Mesendoderm (in vitro differentiated cells): ENCODE results near the gene ZNF621.
"Not testable (repeated sequence)": the region's sequence is repeated elsewhere in the genome, so short reads cannot be mapped to it uniquely, and the experiment has no call there.

ENCODE experiments used
- DNase-seq: peaks from one replicate; pipeline ENCODE4 v3.0.0; 2013
- H2AK5ac ChIP-seq: 2 replicates; pipeline ENCODE4 v1.6.1; 2013; ENCODE audit warnings: low read length, inconsistent platforms
- H2BK120ac ChIP-seq: 2 replicates; pipeline ENCODE4 v1.6.1; 2013; ENCODE audit warnings: low read depth, mild to moderate bottlenecking, low read length, moderate library complexity, mixed read lengths
- H2BK15ac ChIP-seq: replicated peaks from 2 replicates; pipeline ENCODE4 v1.6.1; 2013; ENCODE audit warnings: low read depth, mild to moderate bottlenecking, moderate library complexity
- H2BK5ac ChIP-seq: 2 replicates; pipeline ENCODE4 v1.6.1; 2013; ENCODE audit warnings: low read length, inconsistent platforms
- H3K18ac ChIP-seq: 2 replicates; pipeline ENCODE4 v1.6.1; 2013; ENCODE audit warnings: mild to moderate bottlenecking, low read length, mixed read lengths
- H3K23ac ChIP-seq: one replicate; pipeline ENCODE4 v1.6.1; 2013; ENCODE audit warnings: low read length
- H3K27ac ChIP-seq: 2 replicates; pipeline ENCODE4 v1.5.1; 2013; ENCODE audit warnings: low read depth, mild to moderate bottlenecking, inconsistent platforms, low read length, moderate library complexity
- H3K27me3 ChIP-seq: 2 replicates; pipeline ENCODE4 v1.6.1; 2013; ENCODE audit warnings: low read length, control low read depth, mild to moderate bottlenecking, inconsistent platforms; ENCODE audit not compliant: insufficient read depth, poor library complexity
- H3K36me3 ChIP-seq: 2 replicates; pipeline ENCODE4 v1.6.1; 2013; ENCODE audit warnings: low read length, inconsistent platforms; ENCODE audit not compliant: control insufficient read depth, insufficient read depth
- H3K4ac ChIP-seq: one replicate; pipeline ENCODE4 v1.6.1; 2013; ENCODE audit warnings: low read depth, mild to moderate bottlenecking, low read length, moderate library complexity
- H3K4me1 ChIP-seq: 2 replicates; pipeline ENCODE4 v1.6.1; 2013; ENCODE audit warnings: low read depth, low read length, inconsistent platforms; ENCODE audit not compliant: control insufficient read depth
- H3K4me2 ChIP-seq: 2 replicates; pipeline ENCODE4 v1.6.1; 2013; ENCODE audit warnings: low read length
- H3K4me3 ChIP-seq: 2 replicates; pipeline ENCODE4 v1.5.1; 2013; ENCODE audit warnings: mild to moderate bottlenecking, low read length
- H3K56ac ChIP-seq: one replicate; pipeline ENCODE4 v1.6.1; 2013; ENCODE audit warnings: low read length
- H3K79me1 ChIP-seq: 2 replicates; pipeline ENCODE4 v1.6.1; 2013; ENCODE audit warnings: low read length, inconsistent platforms
- H3K79me2 ChIP-seq: 2 replicates; pipeline ENCODE4 v1.6.1; 2013; ENCODE audit warnings: mild to moderate bottlenecking, low read length; ENCODE audit not compliant: control insufficient read depth, insufficient read depth
- H3K9ac ChIP-seq: 2 replicates; pipeline ENCODE4 v1.6.1; 2013; ENCODE audit warnings: low read length, inconsistent platforms
- H4K5ac ChIP-seq: one replicate; pipeline ENCODE4 v1.6.1; 2013; ENCODE audit warnings: low read length
- H4K8ac ChIP-seq: one replicate; pipeline ENCODE4 v1.6.1; 2013; ENCODE audit warnings: low read depth, mild to moderate bottlenecking, control low read depth, low read length, moderate library complexity
- WGBS: extraction: QIAGEN DNeasy Blood & Tissue Kit; methylation state at CpG from one replicate; pipeline ENCODE4 v1.1.7; 2013; ENCODE audit warnings: low lambda C conversion rate, missing lambda C conversion rate; ENCODE audit not compliant: insufficient coverage; ENCODE audit errors: extremely low coverage; 5-methylcytosine and 5-hydroxymethylcytosine counted together

ZNF621 gene

GRCh38 chr3:40546816-40547215, 22.1 kb downstream of the ZNF621 start:
- Histone ChIP-seq H3K27me3 (no peaks in the 10 kb centered on the region), H4K5ac (no peak overlapping the region), H3K4me2 (no peak overlapping the region), H3K18ac (no peak overlapping the region), H3K79me1 (no peaks in the 10 kb centered on the region), H3K36me3 (no peaks in the 10 kb centered on the region), H3K27ac (no peak overlapping the region), H4K8ac (no peak overlapping the region), H3K23ac (no peak overlapping the region), H3K4me3 (no peak overlapping the region), H3K79me2 (no peaks in the 10 kb centered on the region), H3K4ac (no peak overlapping the region), H2BK5ac (no peak overlapping the region), H2AK5ac (no peak overlapping the region), H3K9ac (no peak overlapping the region), H3K4me1 (no peaks in the 10 kb centered on the region), H2BK15ac (no peak overlapping the region), H2BK120ac (no peak overlapping the region), H3K56ac (no peak overlapping the region)
- no peak for DNase-seq
- no CpG with 5 or more reads among the region's 1 CpG for WGBS

DNA sequence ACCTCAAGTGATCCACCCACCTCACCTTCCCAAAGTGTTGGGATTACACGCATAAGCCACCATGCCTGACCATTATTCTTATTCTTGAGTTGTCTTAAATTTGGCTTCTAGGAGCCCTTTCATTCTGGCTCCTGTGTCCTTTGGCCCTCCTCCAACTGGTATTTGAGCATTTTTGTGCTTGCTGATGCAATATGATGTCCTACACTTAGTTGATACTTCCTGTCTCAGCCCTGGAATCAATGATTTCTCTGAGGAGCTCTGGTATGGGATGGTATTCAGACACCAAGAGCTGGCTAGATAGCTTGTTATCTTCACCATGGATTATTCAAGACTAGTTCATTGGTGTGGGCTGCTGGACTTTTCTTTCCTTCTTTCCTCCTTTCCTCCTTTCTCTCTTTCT, 25.4 kb downstream of the ZNF621 start:
- no peaks in the 10 kb centered on the region for H3K4me1 ChIP-seq
- H3K27ac ChIP-seq: no peak overlapping the region
- H3K79me1 ChIP-seq: no peaks in the 10 kb centered on the region
- H2AK5ac ChIP-seq: no peak overlapping the region
- H3K27me3 ChIP-seq: no peaks in the 10 kb centered on the region
- H3K36me3 ChIP-seq: no peaks in the 10 kb centered on the region
- no peak overlapping the region for H3K9ac ChIP-seq
- no peak overlapping the region for H3K23ac ChIP-seq
- no peak overlapping the region for H3K4me2 ChIP-seq
- H2BK15ac ChIP-seq: no peak overlapping the region
- no peak overlapping the region for H4K5ac ChIP-seq
- no peak overlapping the region for H3K18ac ChIP-seq
- no peak overlapping the region for H2BK120ac ChIP-seq
- no peak overlapping the region for H3K56ac ChIP-seq
- no peaks in the 10 kb centered on the region for H3K79me2 ChIP-seq
- no peak overlapping the region for H4K8ac ChIP-seq
- no peak overlapping the region for H3K4ac ChIP-seq
- no peak for DNase-seq
- H2BK5ac ChIP-seq: no peak overlapping the region
- no CpG with 5 or more reads among the region's 1 CpG for WGBS
- no peak overlapping the region for H3K4me3 ChIP-seq

- DNase-seq: no peak
- H2BK120ac ChIP-seq: no peak overlapping the region
- H3K27me3 ChIP-seq: no peaks in the 10 kb centered on the region
- no peak overlapping the region for H3K27ac ChIP-seq
- no peak overlapping the region for H3K18ac ChIP-seq
- H2BK15ac ChIP-seq: no peak overlapping the region
- H3K56ac ChIP-seq: no peak overlapping the region
- no peak overlapping the region for H2AK5ac ChIP-seq
- no peak overlapping the region for H3K4me2 ChIP-seq
- H3K4me1 ChIP-seq: no peaks in the 10 kb centered on the region
- no peak overlapping the region for H2BK5ac ChIP-seq
- H4K8ac ChIP-seq: no peak overlapping the region
- H4K5ac ChIP-seq: no peak overlapping the region
- no peak overlapping the region for H3K4ac ChIP-seq
- H3K4me3 ChIP-seq: no peak overlapping the region
- H3K36me3 ChIP-seq: no peaks in the 10 kb centered on the region
- H3K79me1 ChIP-seq: no peaks in the 10 kb centered on the region
- H3K23ac ChIP-seq: no peak overlapping the region
- no peak overlapping the region for H3K9ac ChIP-seq
- H3K79me2 ChIP-seq: no peaks in the 10 kb centered on the region
- WGBS: no CpG with 5 or more reads among the region's 7 CpGs
These were observed 32.9 kb downstream of the ZNF621 start for GRCh38 chr3:40557575-40558161.

GRCh38 chr3:40562482-40562881, 37.7 kb downstream of the ZNF621 start:
- H3K27me3 ChIP-seq, H3K9ac ChIP-seq, H2BK5ac ChIP-seq, H2AK5ac ChIP-seq, H3K4me1 ChIP-seq, H3K79me1 ChIP-seq, H3K79me2 ChIP-seq, H3K18ac ChIP-seq, H4K8ac ChIP-seq, H3K23ac ChIP-seq, H3K27ac ChIP-seq, H3K36me3 ChIP-seq, H3K4me3 ChIP-seq, H3K56ac ChIP-seq, H4K5ac ChIP-seq, H2BK120ac ChIP-seq, DNase-seq, H3K4ac ChIP-seq, H3K4me2 ChIP-seq, H2BK15ac ChIP-seq: not testable (repeated sequence)
- no CpG with 5 or more reads among the region's 9 CpGs for WGBS

DNA sequence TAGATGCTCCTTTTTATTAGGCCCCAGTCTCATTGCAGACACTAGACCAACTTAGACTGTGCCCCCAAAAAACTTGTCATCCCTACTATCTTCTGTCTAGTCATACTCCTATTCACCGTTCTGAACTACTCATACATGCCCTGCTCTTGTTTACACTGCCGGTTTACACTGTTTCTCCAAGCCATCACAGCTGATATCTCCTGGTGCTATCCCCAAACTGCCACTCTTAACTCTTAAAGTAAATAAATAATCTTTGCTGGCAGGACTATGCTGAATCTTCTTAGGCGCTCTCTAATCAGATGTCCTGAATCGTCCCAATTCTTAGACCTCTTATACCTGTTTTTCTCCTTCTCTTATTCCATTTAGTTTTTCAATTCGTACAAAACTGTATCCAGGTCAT, 40.9 kb downstream of the ZNF621 start:
- not testable (repeated sequence) for H3K4ac ChIP-seq, H2AK5ac ChIP-seq, H3K27me3 ChIP-seq, H3K4me1 ChIP-seq, H4K8ac ChIP-seq, H3K56ac ChIP-seq, H3K79me1 ChIP-seq, H3K18ac ChIP-seq, DNase-seq, H3K27ac ChIP-seq, H3K4me3 ChIP-seq, H3K4me2 ChIP-seq, H2BK120ac ChIP-seq, H2BK15ac ChIP-seq, H3K36me3 ChIP-seq, H3K9ac ChIP-seq, H3K79me2 ChIP-seq, H2BK5ac ChIP-seq, H3K23ac ChIP-seq, H4K5ac ChIP-seq
- 100% methylated on average over 1 of the region's 5 CpGs for WGBS

- Histone ChIP-seq H2AK5ac (no peak overlapping the region), H2BK15ac (no peak overlapping the region), H3K4me2 (no peak overlapping the region), H3K9ac (no peak overlapping the region), H3K4ac (no peak overlapping the region), H3K36me3 (no peaks in the 10 kb centered on the region), H3K56ac (peak overlapping the region; percentile 50), H4K8ac (no peak overlapping the region), H3K23ac (no peak overlapping the region), H2BK5ac (no peak overlapping the region), H3K27ac (no peak overlapping the region), H3K4me1 (no peaks in the 10 kb centered on the region), H3K79me2 (no peaks in the 10 kb centered on the region), H2BK120ac (no peak overlapping the region), H3K18ac (peak overlapping the region; percentile 87), H4K5ac (no peak overlapping the region), H3K79me1 (no peaks in the 10 kb centered on the region), H3K4me3 (no peak overlapping the region), H3K27me3 (no peaks in the 10 kb centered on the region)
- WGBS: no CpG with 5 or more reads among the region's 4 CpGs
- DNase-seq: peak; percentile 17
These were observed 41.9 kb downstream of the ZNF621 start for GRCh38 chr3:40566694-40567093.
